AG04450 (cell line): Measurements from ENCODE around the gene CGB2. TPM values are rescaled to one million over a fixed set of nuclear protein-coding genes. Genes with fewer than 3 reads are reported as not detected.
"Not testable (repeated sequence)": the region's sequence is repeated elsewhere in the genome, so short reads cannot be mapped to it uniquely, and the experiment has no call there.

Source experiments
- CTCF ChIA-PET: fragments of 300-600, 350-600 bp; formaldehyde crosslinking; extraction: SDS; loops from one replicate; lab custom pipeline; 2022; ENCODE audit warnings: antibody characterized with exemption, inconsistent platforms; lab: Charles Lee
- POLR2A ChIA-PET: fragments of 350-600 bp; formaldehyde crosslinking; extraction: SDS; loops from one replicate; lab custom pipeline; 2021; ENCODE audit warnings: antibody characterized with exemption, inconsistent platforms; lab: Yijun Ruan, JAX
- DNase-seq: peaks from one replicate; pipeline ENCODE4 v3.0.0-alpha.2; 2011; ENCODE audit warnings: low read depth, low spot score
- H3K27ac ChIP-seq: one replicate; pipeline ENCODE4 v1.5.1; 2012; ENCODE audit warnings: low read depth, low read length, control low read depth
- H3K27me3 ChIP-seq: one replicate; pipeline ENCODE4 v1.6.0; 2012; ENCODE audit warnings: low read length; ENCODE audit not compliant: control insufficient read depth, insufficient read depth
- H3K4me3 ChIP-seq: 2 replicates; pipeline ENCODE4 v1.5.1; 2011; ENCODE audit warnings: mild to moderate bottlenecking, low read depth, low read length, control low read depth
- H3K9me3 ChIP-seq: 2 replicates; pipeline ENCODE4 v1.5.1; 2012; ENCODE audit warnings: low read length; ENCODE audit not compliant: control insufficient read depth, insufficient read depth
- polyA plus RNA-seq: library from polyadenylated mRNA; depleted of rRNA; stranded (reverse); fragments of >200 nt; gene quantifications from 2 replicates; pipeline ENCODE4 v1.2.3, GENCODE V29; 2011
- TF ChIP-seq, protein P1 (sequence below): IDR thresholded peaks from 2 replicates; pipeline ENCODE4 v1.5.1; 2011; ENCODE audit warnings: low read depth, low read length, control low read depth, inconsistent platforms

Gene CGB2
- polyA plus RNA-seq, 1 experiment, result not detected

DNA sequence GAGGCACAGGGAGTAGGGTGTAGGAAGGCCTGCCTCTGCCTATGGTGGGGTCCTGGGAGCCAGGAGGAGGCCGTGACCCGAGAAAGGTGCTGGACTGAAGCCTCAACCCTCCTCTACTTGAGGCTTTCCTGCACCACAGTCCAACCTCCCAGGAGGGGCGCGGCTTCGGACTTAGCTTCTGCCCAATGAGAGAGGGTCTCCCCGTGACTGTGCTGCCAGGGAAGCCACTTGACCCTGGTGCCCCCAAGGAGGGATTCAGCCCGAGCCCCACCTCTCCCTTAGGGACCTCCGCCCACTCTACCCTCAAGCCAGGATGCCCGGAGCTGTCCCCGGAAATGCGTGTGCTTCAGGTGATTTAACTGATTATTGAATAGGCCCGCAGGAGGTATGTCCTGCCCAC lies 17.3 kb downstream of the CGB2 start, which contains the start of gene CGB8:
TSS of gene CGB8 (minus strand) at position 101 of the 400 bp plus-strand sequence. CDS start 372 bp downstream, outside the sequence.
- H3K27ac ChIP-seq, CTCF ChIA-PET, POLR2A ChIA-PET, H3K27me3 ChIP-seq, DNase-seq, H3K4me3 ChIP-seq, H3K9me3 ChIP-seq: not testable (repeated sequence)

DNA sequence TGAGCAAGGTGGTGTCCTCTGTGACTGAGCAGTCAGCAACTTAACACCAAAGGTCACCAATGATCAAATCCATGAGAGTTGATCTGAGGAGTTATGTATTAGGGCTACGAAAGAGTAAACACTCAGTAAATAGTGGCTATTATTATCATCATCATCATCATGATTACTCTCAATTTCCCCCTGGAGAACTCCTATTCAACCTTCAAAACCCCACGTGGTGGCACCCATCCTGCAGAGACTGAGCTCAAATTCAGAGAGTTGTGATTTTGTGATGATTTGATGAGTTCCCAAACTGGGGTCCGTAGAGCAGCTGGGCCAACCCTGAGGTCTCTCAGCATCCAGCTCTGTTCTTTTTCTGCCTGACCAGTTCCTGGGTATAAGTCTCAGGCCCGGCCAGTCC lies 18.1 kb downstream of the CGB2 start:
- H3K27ac ChIP-seq, H3K27me3 ChIP-seq, H3K9me3 ChIP-seq, POLR2A ChIA-PET, H3K4me3 ChIP-seq, DNase-seq, CTCF ChIA-PET: not testable (repeated sequence)

DNA sequence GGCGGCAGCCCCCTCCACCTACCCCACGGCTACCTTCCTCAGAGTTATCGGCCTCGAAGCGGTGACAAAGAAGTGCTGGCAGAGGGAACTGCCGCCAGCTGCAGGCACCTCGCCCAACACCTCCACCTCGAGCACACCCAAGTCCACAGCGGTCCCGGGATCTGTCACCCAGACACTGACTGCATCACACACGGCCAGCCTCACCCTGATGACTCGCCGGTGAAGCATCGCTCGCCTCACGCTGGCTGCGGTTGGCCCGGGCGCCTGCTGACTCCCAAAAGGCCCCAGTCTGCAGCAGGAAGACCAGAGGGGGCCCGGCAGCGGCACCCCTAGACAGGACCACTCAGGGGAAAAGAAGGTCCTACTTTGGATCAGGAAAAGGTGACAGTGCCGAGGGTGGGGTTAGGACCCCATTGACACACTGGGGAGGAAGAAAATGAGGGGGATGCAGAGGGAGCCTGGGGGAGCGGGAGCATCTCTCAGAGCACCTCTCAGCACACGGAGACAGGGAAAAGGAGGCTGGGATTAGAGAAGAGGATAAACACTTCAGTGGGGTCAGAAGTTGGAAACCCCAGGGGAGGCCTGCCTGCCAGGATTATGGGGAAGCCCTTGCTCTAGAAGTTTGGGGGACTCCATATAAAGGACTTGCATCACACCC lies 18.8 kb downstream of the CGB2 start:
- not testable (repeated sequence) for H3K4me3 ChIP-seq, H3K27ac ChIP-seq, DNase-seq, H3K27me3 ChIP-seq, H3K9me3 ChIP-seq
- ChIA-PET POLR2A (interaction anchor here (0.6 kb wide), 1 partner anchor 1534 kb away, joined by 3 read pairs; no protein-coding TSS in a partner anchor), CTCF (interaction anchor here (1.4 kb wide), 2 partner anchors 51 to 52 kb away, joined by 3 read pairs; no protein-coding TSS in a partner anchor)

DNA sequence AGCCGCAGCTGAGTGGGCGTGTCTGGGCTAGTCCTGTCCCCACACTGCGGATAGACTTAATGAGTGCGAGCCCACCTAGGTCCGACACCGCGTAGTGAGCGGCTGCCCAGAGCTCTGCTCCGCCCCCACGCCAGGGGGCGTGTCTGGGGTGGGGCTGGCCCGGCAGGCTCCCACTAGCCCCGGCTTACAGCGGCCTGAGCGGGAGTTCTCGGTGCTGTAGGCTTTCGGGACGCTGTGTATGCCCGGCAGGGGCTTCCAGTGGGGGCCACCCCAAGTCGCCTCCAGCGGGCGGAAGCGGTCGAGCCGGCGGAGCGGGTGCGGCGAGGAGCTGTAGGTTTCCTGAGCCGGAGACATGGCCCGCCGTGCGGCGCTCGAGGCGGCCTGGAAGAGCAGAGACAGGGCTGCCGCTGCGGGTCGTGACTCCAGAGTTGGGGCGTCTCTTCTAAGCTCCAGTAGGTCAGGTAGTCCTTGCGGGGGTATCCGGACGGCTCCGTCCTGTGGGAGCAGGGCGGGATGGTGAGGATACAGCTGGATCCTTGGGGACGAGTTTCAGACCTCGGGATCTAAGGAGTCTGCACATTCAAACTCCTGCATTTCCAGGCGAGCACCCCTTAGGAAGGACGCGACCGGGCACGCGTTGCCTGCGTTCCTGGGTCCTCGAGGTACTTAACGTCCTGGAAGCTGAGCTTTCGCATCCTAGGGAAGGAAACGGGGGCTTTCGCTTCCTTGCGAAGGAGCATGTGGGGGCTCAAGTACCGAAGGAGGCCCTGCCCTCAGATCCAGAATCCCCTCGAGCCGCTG lies 24.6 kb downstream of the CGB2 start:
- CTCF ChIA-PET, result interaction anchor here (0.5 to 2.4 kb wide), 9 partner anchors 13 to 666 kb away, joined by 3 to 18 read pairs (median 6); partner anchors contain the start of genes GYS1 and RUVBL2
- POLR2A ChIA-PET, result interaction anchor here (0.5 to 0.6 kb wide), 3 partner anchors 8 to 306 kb away, joined by 3 to 4 read pairs (median 3); partner anchors contain the start of genes NTF4 and TEAD2
- no peak for DNase-seq
- TF ChIP-seq, protein P1, sequence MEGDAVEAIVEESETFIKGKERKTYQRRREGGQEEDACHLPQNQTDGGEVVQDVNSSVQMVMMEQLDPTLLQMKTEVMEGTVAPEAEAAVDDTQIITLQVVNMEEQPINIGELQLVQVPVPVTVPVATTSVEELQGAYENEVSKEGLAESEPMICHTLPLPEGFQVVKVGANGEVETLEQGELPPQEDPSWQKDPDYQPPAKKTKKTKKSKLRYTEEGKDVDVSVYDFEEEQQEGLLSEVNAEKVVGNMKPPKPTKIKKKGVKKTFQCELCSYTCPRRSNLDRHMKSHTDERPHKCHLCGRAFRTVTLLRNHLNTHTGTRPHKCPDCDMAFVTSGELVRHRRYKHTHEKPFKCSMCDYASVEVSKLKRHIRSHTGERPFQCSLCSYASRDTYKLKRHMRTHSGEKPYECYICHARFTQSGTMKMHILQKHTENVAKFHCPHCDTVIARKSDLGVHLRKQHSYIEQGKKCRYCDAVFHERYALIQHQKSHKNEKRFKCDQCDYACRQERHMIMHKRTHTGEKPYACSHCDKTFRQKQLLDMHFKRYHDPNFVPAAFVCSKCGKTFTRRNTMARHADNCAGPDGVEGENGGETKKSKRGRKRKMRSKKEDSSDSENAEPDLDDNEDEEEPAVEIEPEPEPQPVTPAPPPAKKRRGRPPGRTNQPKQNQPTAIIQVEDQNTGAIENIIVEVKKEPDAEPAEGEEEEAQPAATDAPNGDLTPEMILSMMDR, result peak; percentile 33; the same call in 1 of the 2 replicates
- H3K27ac ChIP-seq, result no peak overlapping the region
- no peaks in the 10 kb centered on the region for H3K27me3 ChIP-seq
- no peaks in the 10 kb centered on the region; the same call in 1 of the 2 replicates for H3K9me3 ChIP-seq
- peak overlapping the region; percentile 64 for H3K4me3 ChIP-seq

DNA sequence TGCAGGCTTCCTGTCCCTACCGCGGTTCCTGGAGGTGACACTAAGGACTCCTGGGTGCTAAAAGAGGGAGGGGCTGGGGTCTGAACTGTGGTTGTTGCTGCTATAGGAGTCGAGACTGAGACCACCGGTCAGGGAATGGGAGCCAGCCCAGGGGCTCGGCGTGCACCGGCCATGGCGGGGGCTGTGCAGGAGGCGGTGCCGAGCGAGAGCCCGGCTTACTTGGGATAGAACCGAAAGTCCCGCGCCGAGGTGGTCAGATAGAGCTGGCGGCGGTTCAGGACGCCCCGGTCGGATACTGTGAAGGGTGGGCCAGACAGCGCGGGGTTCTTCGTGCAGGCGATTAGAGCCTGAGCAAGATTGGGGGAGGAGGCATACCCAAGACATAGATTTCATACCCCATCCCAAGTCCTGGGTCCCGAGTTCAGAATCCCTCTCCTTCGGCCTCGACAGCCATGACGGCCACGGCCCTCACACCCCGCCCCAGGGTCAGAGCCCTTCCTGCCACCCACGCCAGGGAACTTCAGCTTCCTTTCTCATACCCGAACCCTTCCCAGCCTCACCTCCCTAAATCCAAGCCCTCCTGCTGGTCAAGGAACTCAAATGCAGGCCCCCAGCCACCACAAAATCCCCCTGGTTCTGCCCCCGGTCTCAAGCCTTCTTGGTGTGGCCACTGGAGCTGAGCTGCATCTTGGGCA lies 25.4 kb downstream of the CGB2 start:
- not testable (repeated sequence) for H3K27ac ChIP-seq, H3K9me3 ChIP-seq, H3K27me3 ChIP-seq, DNase-seq
- CTCF ChIA-PET, result interaction anchor here (0.7 to 2.4 kb wide), 9 partner anchors 12 to 142 kb away, joined by 3 to 18 read pairs (median 5); partner anchors contain the start of genes GYS1 and RUVBL2
- POLR2A ChIA-PET, result interaction anchor here (0.6 to 1.2 kb wide), 4 partner anchors 8 to 1338 kb away, joined by 3 read pairs; partner anchors contain the start of genes GYS1, NTF4 and RUVBL2
- TF ChIP-seq, protein P1, result peak; percentile 10; the same call in 1 of the 2 replicates
- H3K4me3 ChIP-seq, result peak overlapping the region; percentile 64
